Neural cell (in vitro differentiated cells): ENCODE data around the gene IFRD1. TPM values are rescaled to one million over a fixed set of nuclear protein-coding genes. Genes with fewer than 3 reads are reported as not detected.

Experiments
- H2AFZ ChIP-seq: fragments of 200-600, 300-800 bp; sonication (generic), shearing (Covaris generic); 2 replicates; pipeline ENCODE4 v1.6.0; 2014; ENCODE audit warnings: low read depth, mild to moderate bottlenecking, antibody characterized with exemption, low read length, moderate library complexity
- H3F3A ChIP-seq: fragments of 200-600 bp; shearing (Covaris generic); 2 replicates; pipeline ENCODE4 v1.6.1; 2016; ENCODE audit warnings: mild to moderate bottlenecking, moderate library complexity, mixed read lengths, antibody characterized with exemption, low read length; ENCODE audit not compliant: insufficient read depth, poor library complexity, severe bottlenecking
- H3K27ac ChIP-seq: fragments of 200-600, 300-800 bp; sonication (generic), shearing (Covaris generic); 2 replicates; pipeline ENCODE4 v1.5.1; 2014; ENCODE audit warnings: mild to moderate bottlenecking, low read length, moderate library complexity
- H3K27me3 ChIP-seq: fragments of 300-800, 200-600 bp; sonication (generic), shearing (Covaris generic); 2 replicates; pipeline ENCODE4 v1.6.0; 2014; ENCODE audit warnings: mild to moderate bottlenecking, low read depth, low read length, moderate library complexity; ENCODE audit not compliant: insufficient read depth
- H3K36me3 ChIP-seq: fragments of 300-800, 200-600 bp; sonication (generic), shearing (Covaris generic); 2 replicates; pipeline ENCODE4 v1.5.1; 2014; ENCODE audit warnings: mild to moderate bottlenecking, antibody characterized with exemption, low read length, moderate library complexity; ENCODE audit not compliant: insufficient read depth
- H3K4me2 ChIP-seq: fragments of 300-800, 200-600 bp; sonication (generic), shearing (Covaris generic); 2 replicates; pipeline ENCODE4 v1.6.0; 2014; ENCODE audit warnings: mild to moderate bottlenecking, low read length
- H3K4me3 ChIP-seq: fragments of 300-800, 200-600 bp; sonication (generic), shearing (Covaris generic); 2 replicates; pipeline ENCODE4 v1.5.1; 2014; ENCODE audit warnings: mild to moderate bottlenecking, low read length, moderate library complexity
- H3K79me2 ChIP-seq: fragments of 200-600 bp; shearing (Covaris generic); replicated peaks from 2 replicates; pipeline ENCODE4 v1.6.0; 2014; ENCODE audit warnings: mild to moderate bottlenecking, low read length, moderate library complexity; ENCODE audit not compliant: insufficient read depth
- H3K9ac ChIP-seq: fragments of 300-800, 200-600 bp; sonication (generic), shearing (Covaris generic); 2 replicates; pipeline ENCODE4 v1.6.1; 2016; ENCODE audit warnings: mild to moderate bottlenecking, low read length, mixed read lengths
- H3K9me2 ChIP-seq: fragments of 200-600 bp; shearing (Covaris generic); 2 replicates; pipeline ENCODE4 v1.6.1; 2016; ENCODE audit warnings: mild to moderate bottlenecking, low read length, mixed read lengths; ENCODE audit not compliant: insufficient read depth
- H3K9me3 ChIP-seq: fragments of 200-600, 300-800 bp; sonication (generic), shearing (Covaris generic); 2 replicates; pipeline ENCODE4 v1.6.1; 2016; ENCODE audit warnings: mild to moderate bottlenecking, mixed run types, low read length, moderate library complexity, mixed read lengths
- H4K20me1 ChIP-seq: fragments of 200-600 bp; shearing (Covaris generic); 2 replicates; pipeline ENCODE4 v1.6.1; 2016; ENCODE audit warnings: mild to moderate bottlenecking, mixed run types; ENCODE audit not compliant: insufficient read depth
- CTCF ChIP-seq: fragments of 450-650 bp; IDR thresholded peaks from 2 replicates; pipeline ENCODE4 v1.5.1; 2014; ENCODE audit warnings: antibody characterized with exemption, mild to moderate bottlenecking, moderate library complexity; ENCODE audit not compliant: poor library complexity, severe bottlenecking
- EP300 ChIP-seq: fragments of 450-650 bp; conservative IDR thresholded peaks from 2 replicates; pipeline ENCODE4 v1.6.1; 2014; ENCODE audit warnings: antibody characterized with exemption, mild to moderate bottlenecking, moderate library complexity; ENCODE audit not compliant: poor library complexity, severe bottlenecking
- EZH2 ChIP-seq: fragments of 200-600, 300-800 bp; shearing (Covaris generic), sonication (generic); IDR thresholded peaks from 2 replicates; pipeline ENCODE4 v1.6.1; 2014; ENCODE audit warnings: antibody characterized with exemption, low read length, borderline replicate concordance, mild to moderate bottlenecking; ENCODE audit not compliant: insufficient read depth, poor library complexity, severe bottlenecking
- MXI1 ChIP-seq: fragments of 450-650 bp; conservative IDR thresholded peaks from 2 replicates; pipeline ENCODE4 v1.6.1; 2014; ENCODE audit warnings: antibody characterized with exemption, mild to moderate bottlenecking; ENCODE audit not compliant: poor library complexity, severe bottlenecking
- POLR2AphosphoS5 ChIP-seq: IDR thresholded peaks from 2 replicates; pipeline ENCODE4 v1.6.1; 2012
- RAD21 ChIP-seq: fragments of 450-650 bp; conservative IDR thresholded peaks from 2 replicates; pipeline ENCODE4 v1.6.1; 2014; ENCODE audit warnings: antibody characterized with exemption, mild to moderate bottlenecking, moderate library complexity
- REST ChIP-seq: IDR thresholded peaks from 2 replicates; pipeline ENCODE4 v1.6.1; 2012; ENCODE audit warnings: borderline replicate concordance
- SMC3 ChIP-seq: fragments of 450-650 bp; conservative IDR thresholded peaks from 2 replicates; pipeline ENCODE4 v1.6.1; 2014; ENCODE audit warnings: antibody characterized with exemption, mild to moderate bottlenecking, moderate library complexity; ENCODE audit not compliant: poor library complexity
- TAF1 ChIP-seq: IDR thresholded peaks from 2 replicates; pipeline ENCODE4 v1.6.1; 2012; ENCODE audit warnings: low read depth
- polyA plus RNA-seq: library from polyadenylated mRNA; depleted of rRNA; stranded (reverse); fragments of >200 nt; gene quantifications from 2 replicates; pipeline ENCODE4 v1.2.3, GENCODE V29; 2014

The IFRD1 gene
- polyA plus RNA-seq, 1 donor from 2014 or later, result 270 TPM

- Histone ChIP-seq H3K9me2 (no peaks in the 10 kb centered on the region), H3K9me3 (no peaks in the 10 kb centered on the region), H3K9ac (peak overlapping the region; percentile 98), H3K79me2 (peaks cover 31% of the 10 kb centered on the region), H4K20me1 (no peaks in the 10 kb centered on the region), H3F3A (no peaks in the 10 kb centered on the region), H3K36me3 (no peaks in the 10 kb centered on the region), H3K27ac (no peak overlapping the region), H3K4me3 (peak overlapping the region; percentile 91), H2AFZ (no peak overlapping the region), H3K27me3 (no peaks in the 10 kb centered on the region), H3K4me2 (no peak overlapping the region)
- TF ChIP-seq TAF1 (no peak), MXI1 (no peak), EZH2 (no peak), SMC3 (no peak), REST (no peak), CTCF (no peak), RAD21 (no peak), EP300 (no peak), POLR2AphosphoS5 (no peak)
These were observed 907 bp upstream of the IFRD1 start for GRCh38 chr7:112449353-112449752.

GRCh38 chr7:112450807-112451761 is 824 bp downstream of the IFRD1 start:
- H3K9me2 ChIP-seq, result no peaks in the 10 kb centered on the region
- H3K4me2 ChIP-seq, result peak overlapping the region; percentile 73
- H3K4me3 ChIP-seq, result peak overlapping the region; percentile 91
- no peaks in the 10 kb centered on the region for H3K36me3 ChIP-seq
- H3K27me3 ChIP-seq, result no peaks in the 10 kb centered on the region
- no peaks in the 10 kb centered on the region for H3F3A ChIP-seq
- TF ChIP-seq CTCF (no peak), SMC3 (peak; percentile 14), POLR2AphosphoS5 (peak; percentile 61), EZH2 (no peak), MXI1 (peak; percentile 92), RAD21 (no peak), REST (no peak), EP300 (no peak), TAF1 (peak; percentile 24)
- H3K9ac ChIP-seq, result peak overlapping the region; percentile 98
- no peaks in the 10 kb centered on the region for H4K20me1 ChIP-seq
- peaks cover 38% of the 10 kb centered on the region for H3K79me2 ChIP-seq
- H3K27ac ChIP-seq, result peak overlapping the region; percentile 96
- H2AFZ ChIP-seq, result peak overlapping the region; percentile 100
- H3K9me3 ChIP-seq, result no peaks in the 10 kb centered on the region
